Liver (tissue), 9 donors: ENCODE results near the gene RAB3B. TPM values are rescaled to one million over a fixed set of nuclear protein-coding genes. Genes with fewer than 3 reads are reported as not detected.

ENCODE experiments used
- DNase-seq: peaks from one replicate; pipeline ENCODE4 v3.0.0-alpha.2; 2017; ENCODE audit warnings: low spot score
- H3K27ac ChIP-seq, 2 donors: one replicate each; pipeline ENCODE4 v1.7.0; 2013; ENCODE audit warnings: inconsistent platforms in 2 of 2, low read length in 2 of 2, control low read depth in 1 of 2, low read depth in 1 of 2, mild to moderate bottlenecking in 1 of 2
- H3K27me3 ChIP-seq, 4 donors: one replicate each; pipeline versions ENCODE4 v1.6.1 to v1.7.0; 2013; ENCODE audit warnings: low read length in 3 of 4, inconsistent platforms in 1 of 4, mild to moderate bottlenecking in 1 of 4, moderate library complexity in 1 of 4; ENCODE audit not compliant: control insufficient read depth in 4 of 4, insufficient read depth in 4 of 4
- H3K36me3 ChIP-seq, 4 donors: one replicate each; pipeline versions ENCODE4 v1.6.1 to v1.7.0; 2013; ENCODE audit warnings: low read length in 3 of 4, mild to moderate bottlenecking in 3 of 4, low read depth in 1 of 4, moderate library complexity in 1 of 4; ENCODE audit not compliant: control insufficient read depth in 4 of 4, insufficient read depth in 3 of 4
- H3K4me1 ChIP-seq, 4 donors: one replicate each; pipeline versions ENCODE4 v1.6.1 to v1.7.0; 2013; ENCODE audit warnings: low read length in 3 of 4, mild to moderate bottlenecking in 3 of 4, moderate library complexity in 1 of 4; ENCODE audit not compliant: control insufficient read depth in 4 of 4, insufficient read depth in 4 of 4
- H3K4me3 ChIP-seq, 3 donors: one replicate each; pipeline versions ENCODE4 v1.6.1 to v1.7.0; 2013; ENCODE audit warnings: low read length in 3 of 3, control low read depth in 1 of 3, low read depth in 1 of 3, mild to moderate bottlenecking in 1 of 3
- H3K9ac ChIP-seq, 2 donors: one replicate each; pipeline ENCODE4 v1.7.0; 2013; ENCODE audit warnings: low read length in 2 of 2, mild to moderate bottlenecking in 2 of 2, moderate library complexity in 2 of 2, control low read depth in 1 of 2, low read depth in 1 of 2
- H3K9me3 ChIP-seq, 4 donors: one replicate each; pipeline versions ENCODE4 v1.6.1 to v1.7.0; 2013; ENCODE audit warnings: low read length in 3 of 4; ENCODE audit not compliant: control insufficient read depth in 4 of 4
- ATF3 ChIP-seq: IDR thresholded peaks from 2 replicates; pipeline ENCODE4 v1.6.1; 2016; ENCODE audit warnings: antibody characterized with exemption
- CTCF ChIP-seq: fragments of 150-350 bp; IDR thresholded peaks from 2 replicates; pipeline ENCODE4 v1.5.1; 2017; ENCODE audit warnings: improper control_type of control experiment, low read depth, low read length; ENCODE audit not compliant: missing input control
- EGR1 ChIP-seq, 2 donors: IDR thresholded peaks; 2 replicates each; pipeline ENCODE4 v1.6.1; 2016 to 2018; ENCODE audit warnings: antibody characterized with exemption in 2 of 2, low read depth in 2 of 2
- FOXA1 ChIP-seq: IDR thresholded peaks from 2 replicates; pipeline ENCODE4 v1.6.1; 2016; ENCODE audit warnings: antibody characterized with exemption
- FOXA2 ChIP-seq: IDR thresholded peaks from 2 replicates; pipeline ENCODE4 v1.6.1; 2016; ENCODE audit warnings: antibody characterized with exemption
- GABPA ChIP-seq, 2 donors: IDR thresholded peaks in 1 of 2; conservative IDR thresholded peaks in 1 of 2; 2 replicates each; pipeline ENCODE4 v1.6.1; 2016; ENCODE audit warnings: antibody characterized with exemption in 2 of 2, mild to moderate bottlenecking in 1 of 2, moderate library complexity in 1 of 2
- HNF4A ChIP-seq, 2 donors: conservative IDR thresholded peaks; 2 replicates each; pipeline ENCODE4 v1.6.1; 2016; ENCODE audit warnings: antibody characterized with exemption in 2 of 2, mild to moderate bottlenecking in 2 of 2
- HNF4G ChIP-seq: IDR thresholded peaks from 2 replicates; pipeline ENCODE4 v1.6.1; 2016; ENCODE audit warnings: antibody characterized with exemption
- JUND ChIP-seq, 2 donors: IDR thresholded peaks; 2 replicates each; pipeline ENCODE4 v1.6.1; 2016; ENCODE audit warnings: antibody characterized with exemption in 2 of 2
- MAX ChIP-seq: IDR thresholded peaks from 2 replicates; pipeline ENCODE4 v1.6.1; 2016; ENCODE audit warnings: antibody characterized with exemption
- NR2F2 ChIP-seq: IDR thresholded peaks from 2 replicates; pipeline ENCODE4 v1.6.1; 2016; ENCODE audit warnings: antibody characterized with exemption
- REST ChIP-seq: IDR thresholded peaks from 2 replicates; pipeline ENCODE4 v1.6.1; 2016; ENCODE audit warnings: antibody characterized with exemption, mild to moderate bottlenecking
- RXRA ChIP-seq, 2 donors: IDR thresholded peaks; 2 replicates each; pipeline ENCODE4 v1.6.1; 2017 to 2018; ENCODE audit warnings: antibody characterized with exemption in 2 of 2, mild to moderate bottlenecking in 1 of 2
- SP1 ChIP-seq: IDR thresholded peaks from 2 replicates; pipeline ENCODE4 v1.6.1; 2018; ENCODE audit warnings: antibody characterized with exemption, mild to moderate bottlenecking
- TAF1 ChIP-seq: conservative IDR thresholded peaks from 2 replicates; pipeline ENCODE4 v1.6.1; 2016; ENCODE audit warnings: antibody characterized with exemption, mild to moderate bottlenecking
- YY1 ChIP-seq: IDR thresholded peaks from 2 replicates; pipeline ENCODE4 v1.6.1; 2016; ENCODE audit warnings: antibody characterized with exemption, mild to moderate bottlenecking
- ZBTB33 ChIP-seq: IDR thresholded peaks from 2 replicates; pipeline ENCODE4 v1.6.1; 2016; ENCODE audit warnings: antibody characterized with exemption
- WGBS: extraction: QIAGEN DNeasy Blood & Tissue Kit; methylation state at CpG from one replicate; pipeline ENCODE4 v1.1.7; 2013; 5-methylcytosine and 5-hydroxymethylcytosine counted together
- polyA plus RNA-seq, 2 donors: library from polyadenylated mRNA; stranded (reverse) in 1 of 2; unstranded in 1 of 2; fragments of 200-250 nt in 1 of 2; fragments of >200 nt in 1 of 2; fragmentation: Nextera tagmentation in 1 of 2; extraction: Ambion mirVana in 1 of 2; gene quantifications; one replicate each; pipeline versions ENCODE4 v1.2.1 to v1.2.3, GENCODE V29; 2013 to 2015
- total RNA-seq, 2 donors: library from RNA; depleted of rRNA; stranded (reverse); fragments of >200 nt; gene quantifications; one replicate each; pipeline ENCODE4 v1.2.3, GENCODE V29; 2014
- donor health status: healthy.
- donor health status: healthy.
- donor health status: healthy.
- donor health status: healthy.
- donor health status: healthy.

RAB3B gene
- total and polyA plus RNA-seq, 4 donors = 0.17 to 5.4 (median 0.32) TPM

GRCh38 chr1:51948491-51948915, 42.0 kb downstream of the RAB3B start:
- H3K27me3 ChIP-seq = no peaks in the 10 kb centered on the region
- TF ChIP-seq GABPA (IDR thresholded peaks at IDR 0.05 in 1 of 2, conservative IDR thresholded peaks at IDR 0.05 in 1 of 2) (no peak), RXRA (IDR thresholded peaks at IDR 0.05) (no peak), FOXA2 (no peak), HNF4A (conservative IDR thresholded peaks at IDR 0.05) (no peak), REST (no peak)

GRCh38 chr1:51946300-51946699, 44.2 kb downstream of the RAB3B start:
- 92% methylated on average over 1 of the region's 1 CpG for WGBS
- Histone ChIP-seq H3K9ac (no peak overlapping the region), H3K4me1 (no peaks in the 10 kb centered on the region), H3K36me3 (no peaks in the 10 kb centered on the region), H3K27me3 (no peaks in the 10 kb centered on the region), H3K9me3 (peaks cover 4 to 19% (median 12%) of the 10 kb centered on the region in 4 donors), H3K27ac (no peak overlapping the region), H3K4me3 (no peak overlapping the region)
- TF ChIP-seq JUND (IDR thresholded peaks at IDR 0.05) (no peak), NR2F2 (no peak)
- DNase-seq = no peak

More at GRCh38 chr1:51948491-51948915, 42.0 kb downstream of the RAB3B start:
- no peaks in the 10 kb centered on the region for H3K36me3 ChIP-seq
- no peak overlapping the region for H3K9ac ChIP-seq
- H3K9me3 ChIP-seq = peaks cover 4 to 13% (median 9%) of the 10 kb centered on the region in 4 donors
- H3K4me1 ChIP-seq = no peaks in the 10 kb centered on the region
- H3K4me3 ChIP-seq = no peak overlapping the region
- 91% methylated on average over 2 of the region's 2 CpGs for WGBS
- H3K27ac ChIP-seq = no peak overlapping the region
- DNase-seq = no peak

- H3K4me1 ChIP-seq = no peaks in the 10 kb centered on the region
- peaks cover 6 to 21% (median 11%) of the 10 kb centered on the region in 4 donors for H3K9me3 ChIP-seq
- H3K4me3 ChIP-seq = no peak overlapping the region
- H3K27me3 ChIP-seq = no peaks in the 10 kb centered on the region
- H3K27ac ChIP-seq = no peak overlapping the region
- no peak for DNase-seq
- H3K36me3 ChIP-seq = no peaks in the 10 kb centered on the region
- no peak overlapping the region for H3K9ac ChIP-seq
- TF ChIP-seq ZBTB33 (no peak), RXRA (IDR thresholded peaks at IDR 0.05) (no peak), HNF4G (no peak), FOXA1 (no peak), SP1 (no peak), JUND (IDR thresholded peaks at IDR 0.05) (no peak), HNF4A (conservative IDR thresholded peaks at IDR 0.05) (no peak), NR2F2 (no peak), MAX (no peak), TAF1 (no peak), EGR1 (IDR thresholded peaks at IDR 0.05; ENCODE audit: low read depth in 2 of 2) (no peak), REST (no peak), CTCF (no peak), YY1 (no peak), ATF3 (no peak), FOXA2 (no peak)
Measured at GRCh38 chr1:51945591-51945990, 44.9 kb downstream of the RAB3B start.
